Right ventricle myocardium inferior (tissue), 1 donor: ENCODE data around the gene ARHGAP45. TPM values are rescaled to one million over a fixed set of nuclear protein-coding genes. Genes with fewer than 3 reads are reported as not detected.

Source experiments
- ATAC-seq: fragments of 200-7000 bp; cut with Tn5 transposase; one replicate; pipeline ENCODE4 v1.9.1; 2020; ENCODE audit warnings: mild to moderate bottlenecking, moderate library complexity
- DNase-seq: peaks from one replicate; pipeline ENCODE4 v3.0.0; 2021; ENCODE audit errors: missing footprints
- intact Hi-C: fragments of 100-400 bp; cut with DNase I; formaldehyde crosslinking; loops from one replicate; pipeline ENCODE4 v1.11.0; 2022
- total RNA-seq: library from RNA; stranded (reverse); fragmentation: NEBNext Ultra II Directional; extraction: Animal tissue kit (Norgen Biotek cat#: 25700); gene quantifications from one replicate; pipeline ENCODE4 v1.2.1, GENCODE V29; 2021
- donor health status: DM: no; HTN: yes; CAD: no; lungs with severe emphysema.

The ARHGAP45 gene
- total RNA-seq, 1 donor from 2014 or later: 6.6 TPM

GRCh38 chr19:1081301-1082164 is 14.6 kb downstream of the ARHGAP45 start:
- ATAC-seq: no peak
- intact Hi-C loops: no loop called here

GRCh38 chr19:1082165-1082927 is 15.4 kb downstream of the ARHGAP45 start:
- ATAC-seq (peak; percentile 44), DNase-seq (peak; percentile 68)
- intact Hi-C loops: no loop called here

More at GRCh38 chr19:1081301-1082164, 14.6 kb downstream of the ARHGAP45 start:
- peak; percentile 72 for DNase-seq

- ATAC-seq: no peak
- intact Hi-C loops: no loop called here
- peak; percentile 67 for DNase-seq
Observed at GRCh38 chr19:1082928-1083816, 16.2 kb downstream of the ARHGAP45 start.

- no peak for ATAC-seq
- DNase-seq: peak; percentile 48
- intact Hi-C loops: no loop called here
Observed at GRCh38 chr19:1084024-1084868, 17.3 kb downstream of the ARHGAP45 start.

GRCh38 chr19:1085053-1085658 is 18.2 kb downstream of the ARHGAP45 start:
- DNase-seq (peak; percentile 4), ATAC-seq (no peak)
- intact Hi-C loops: no loop called here

GRCh38 chr19:1085676-1086442 is 18.9 kb downstream of the ARHGAP45 start:
- intact Hi-C loops: no loop called here
- DNase-seq: peak; percentile 59
- ATAC-seq: no peak

- ATAC-seq: no peak
- intact Hi-C loops: no loop called here
- peak; percentile 39 for DNase-seq
Observed at GRCh38 chr19:1086613-1087012, 19.6 kb downstream of the ARHGAP45 start.

GRCh38 chr19:1087813-1088415 is 20.9 kb downstream of the ARHGAP45 start:
- ATAC-seq: peak; percentile 64

GRCh38 chr19:1088416-1089010 is 21.5 kb downstream of the ARHGAP45 start:
- DNase-seq: peak; percentile 72
- peak; percentile 29 for ATAC-seq
- intact Hi-C loops: no loop called here

More at GRCh38 chr19:1087813-1088415, 20.9 kb downstream of the ARHGAP45 start:
- intact Hi-C loops: no loop called here
- peak; percentile 88 for DNase-seq

- ATAC-seq (no peak), DNase-seq (peak; percentile 64)
- intact Hi-C loops: no loop called here
Observed at GRCh38 chr19:1089126-1089771, 22.3 kb downstream of the ARHGAP45 start.

- intact Hi-C loops: no loop called here
- peak; percentile 17 for DNase-seq
- ATAC-seq: no peak
Observed at GRCh38 chr19:1089891-1090290, 22.9 kb downstream of the ARHGAP45 start.

- DNase-seq (peak; percentile 40), ATAC-seq (no peak)
- intact Hi-C loops: no loop called here
Observed at GRCh38 chr19:1090731-1091543, 24.0 kb downstream of the ARHGAP45 start.

- ATAC-seq (no peak), DNase-seq (peak; percentile 62)
- intact Hi-C loops: no loop called here
Observed at GRCh38 chr19:1091544-1092175, 24.7 kb downstream of the ARHGAP45 start.

- intact Hi-C loops: no loop called here
- DNase-seq (peak; percentile 44), ATAC-seq (no peak)
Observed at GRCh38 chr19:1093330-1093729, 26.4 kb downstream of the ARHGAP45 start.
